HG03280 (cell line): ENCODE results near the gene ZNF581.

Experiments used
- ATAC-seq: cut with Tn5 transposase; IDR thresholded peaks from one replicate; pipeline ENCODE4 v1.9.1; 2021; ENCODE audit warnings: mild to moderate bottlenecking, moderate library complexity; ENCODE audit not compliant: unreplicated experiment

Gene ZNF581

DNA sequence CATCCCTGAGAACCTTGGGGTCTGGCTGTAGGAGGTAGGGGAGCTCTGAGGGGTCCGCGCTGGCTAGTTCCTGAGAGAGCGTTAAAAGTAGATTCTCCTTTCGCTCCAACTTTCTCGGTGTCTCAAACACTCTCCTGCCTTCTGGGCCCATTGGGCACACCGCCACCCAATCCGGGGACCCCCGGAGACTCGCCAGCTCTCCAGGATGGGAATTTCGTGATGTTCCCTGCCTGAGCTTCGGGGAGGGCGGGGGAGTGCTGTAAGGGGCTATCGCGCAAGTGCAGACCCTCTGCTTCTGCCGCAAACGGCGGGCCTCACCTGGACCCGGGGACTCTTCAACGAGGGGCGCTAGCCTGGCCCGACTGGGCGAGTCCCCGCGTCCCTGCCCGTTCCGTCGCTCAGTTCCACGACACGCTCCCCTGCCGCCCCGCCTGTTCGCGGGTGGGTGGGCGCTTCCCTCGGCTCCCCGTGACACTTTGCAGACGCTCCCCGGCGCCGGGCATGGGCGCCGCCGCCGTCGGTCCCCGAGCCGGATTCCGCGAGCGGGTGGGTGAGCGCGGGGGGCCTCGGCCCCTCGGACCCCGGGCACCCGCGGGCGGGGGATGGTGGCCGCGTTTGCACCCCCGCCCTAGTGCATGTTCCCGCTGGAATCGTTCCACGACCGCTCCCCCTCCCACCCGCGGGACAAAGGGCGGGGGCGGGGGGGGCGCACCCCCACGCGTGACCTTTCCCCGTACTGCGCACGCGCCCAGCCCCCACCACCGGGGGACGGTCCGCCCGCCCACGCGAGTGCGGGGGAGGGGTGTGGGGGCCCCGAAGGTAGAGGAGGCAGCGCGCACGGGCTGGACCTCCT is 4.5 kb downstream of the ZNF581 start, which contains the start of gene CCDC106:
TSS of gene CCDC106 (plus strand) at position 481 of the 853 bp plus-strand sequence. CDS start 835 bp downstream, outside the sequence.
- peak; percentile 34 for ATAC-seq

GRCh38 chr19:55648585-55649267 is 5.3 kb downstream of the ZNF581 start:
- ATAC-seq = no peak

- no peak for ATAC-seq
These were observed 6.0 kb downstream of the ZNF581 start for GRCh38 chr19:55649268-55650125.

DNA sequence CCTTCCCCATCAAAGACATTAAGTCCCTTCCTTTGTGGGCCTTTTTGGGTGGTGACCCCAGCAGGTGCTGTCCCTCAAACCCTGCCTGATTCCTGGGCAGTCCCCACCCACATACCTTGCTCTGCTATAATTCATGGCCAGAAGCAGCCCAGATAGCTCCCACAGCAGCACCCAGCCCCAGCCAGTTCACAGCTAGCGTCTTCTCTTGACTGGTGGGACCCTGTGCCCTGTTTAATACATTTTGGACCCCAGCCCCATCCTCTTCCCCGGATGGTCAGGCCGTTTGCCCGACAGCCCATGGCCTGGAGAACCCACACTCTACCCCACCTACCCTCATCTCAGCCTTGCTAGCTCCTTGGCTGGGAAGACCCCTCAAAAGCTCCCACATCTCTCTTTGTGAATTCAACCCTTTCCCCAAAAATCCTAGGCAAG is 6.7 kb downstream of the ZNF581 start:
- ATAC-seq = no peak

GRCh38 chr19:55650602-55651230 is 7.3 kb downstream of the ZNF581 start:
- no peak for ATAC-seq

GRCh38 chr19:55651236-55651635 is 7.8 kb downstream of the ZNF581 start:
- ATAC-seq = no peak

DNA sequence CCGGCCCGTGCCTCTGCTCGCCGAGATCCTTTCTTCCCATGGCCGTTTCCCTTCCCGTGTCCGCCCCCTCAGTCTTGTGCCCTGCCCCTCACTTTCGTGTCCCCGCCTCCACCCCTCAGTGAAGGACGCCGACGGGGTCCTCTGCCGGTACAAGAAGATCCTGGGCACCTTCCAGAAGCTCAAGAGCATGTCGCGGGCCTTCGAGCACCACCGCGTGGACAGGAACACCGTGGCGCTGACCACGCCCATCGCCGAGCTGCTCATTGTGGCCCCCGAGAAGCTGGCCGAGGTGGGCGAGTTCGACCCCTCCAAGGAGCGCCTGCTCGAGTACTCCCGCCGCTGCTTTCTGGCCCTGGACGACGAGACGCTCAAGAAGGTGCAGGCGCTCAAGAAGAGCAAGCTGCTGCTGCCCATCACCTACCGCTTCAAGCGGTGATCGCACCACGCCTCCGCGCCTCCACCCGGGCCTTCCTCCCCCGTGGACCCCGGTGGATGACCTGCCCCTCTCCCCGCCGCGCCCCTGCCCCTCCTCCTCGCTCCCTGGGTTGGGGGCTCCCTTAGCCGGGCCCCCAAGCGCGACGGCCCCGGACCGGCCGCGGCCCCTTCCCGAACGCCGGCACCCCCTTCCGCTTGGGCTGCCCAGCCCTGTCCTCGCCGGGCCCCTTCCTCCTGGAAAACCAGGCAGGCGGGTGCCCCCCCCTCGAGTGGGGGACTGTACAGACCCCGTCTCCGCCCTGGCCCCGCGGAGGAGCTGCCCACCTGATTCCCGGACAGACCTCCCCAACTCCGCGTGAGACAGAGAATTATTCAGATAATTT is 9.1 kb downstream of the ZNF581 start:
- ATAC-seq = no peak

- peak; percentile 40 for ATAC-seq
These were observed 10.3 kb downstream of the ZNF581 start for GRCh38 chr19:55653651-55654322.

DNA sequence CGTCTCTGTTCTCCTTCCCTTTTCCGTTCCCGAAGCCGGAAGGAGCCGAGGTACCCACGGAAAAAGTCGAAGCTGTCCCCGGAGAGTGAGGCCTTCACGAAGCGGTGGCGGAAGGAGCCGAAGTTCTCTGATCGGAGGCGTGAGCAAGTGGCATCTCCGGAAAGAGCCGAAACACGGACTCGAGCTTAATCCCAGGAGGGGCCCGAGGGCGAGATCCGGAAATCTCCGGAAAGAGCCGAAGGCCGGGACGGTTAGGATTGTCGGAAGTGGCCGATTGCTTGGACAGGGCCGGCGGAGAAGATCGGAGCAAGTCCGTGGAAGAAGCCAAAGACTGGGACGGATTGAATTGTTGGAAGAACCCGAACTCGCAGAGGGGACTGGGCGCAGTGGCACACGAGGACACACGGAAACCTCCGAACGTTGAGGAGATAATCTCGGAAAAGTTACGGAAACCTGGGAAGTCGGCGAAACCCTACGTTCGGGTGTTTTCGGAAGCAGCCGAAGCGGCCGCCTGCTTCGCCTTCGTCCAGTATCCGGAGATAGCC is 10.9 kb downstream of the ZNF581 start:
- peak; percentile 60 for ATAC-seq

DNA sequence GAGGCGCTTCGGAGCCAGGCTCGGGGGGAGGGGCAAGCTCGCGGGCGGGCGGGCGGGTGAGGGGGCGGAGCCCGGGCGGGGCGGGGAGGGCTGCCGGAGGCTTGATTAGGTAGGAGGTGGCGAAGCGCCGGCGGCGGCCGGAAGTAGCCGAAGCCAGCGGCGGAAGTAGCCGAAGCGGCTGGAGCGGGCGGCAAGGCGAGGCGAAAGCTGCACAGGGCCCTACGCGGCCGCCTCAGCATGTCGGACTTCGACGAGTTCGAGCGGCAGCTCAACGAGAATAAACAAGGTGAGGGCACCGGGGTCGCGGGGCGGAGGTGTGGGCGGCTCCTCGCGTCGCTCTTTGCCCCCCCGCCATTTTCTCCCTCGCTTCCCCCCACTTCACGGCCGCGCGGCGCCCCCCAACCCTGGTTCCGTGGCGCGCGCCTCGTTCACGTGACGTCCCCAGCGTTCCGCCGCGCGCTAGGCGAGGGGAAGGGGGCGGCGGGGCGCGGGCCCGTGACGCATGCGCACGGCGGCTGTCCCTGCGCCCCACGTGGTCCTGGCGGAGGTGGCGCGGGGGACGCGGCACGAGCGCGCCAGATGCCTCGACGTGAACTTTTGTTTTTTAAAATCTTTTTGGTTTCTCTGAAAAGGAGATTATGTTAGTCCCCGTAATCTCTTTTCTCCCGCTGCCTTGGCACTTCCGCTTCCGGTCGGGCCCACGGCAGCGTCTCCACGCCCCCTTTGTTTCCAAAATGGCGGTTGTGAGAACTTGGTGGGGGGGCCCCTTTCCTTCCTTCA is 11.6 kb downstream of the ZNF581 start, which contains the start of gene U2AF2:
TSS of gene U2AF2 (plus strand) at position 168 of the 780 bp plus-strand sequence. CDS start at position 238, 70 bp downstream.
- ATAC-seq = peak; percentile 37

DNA sequence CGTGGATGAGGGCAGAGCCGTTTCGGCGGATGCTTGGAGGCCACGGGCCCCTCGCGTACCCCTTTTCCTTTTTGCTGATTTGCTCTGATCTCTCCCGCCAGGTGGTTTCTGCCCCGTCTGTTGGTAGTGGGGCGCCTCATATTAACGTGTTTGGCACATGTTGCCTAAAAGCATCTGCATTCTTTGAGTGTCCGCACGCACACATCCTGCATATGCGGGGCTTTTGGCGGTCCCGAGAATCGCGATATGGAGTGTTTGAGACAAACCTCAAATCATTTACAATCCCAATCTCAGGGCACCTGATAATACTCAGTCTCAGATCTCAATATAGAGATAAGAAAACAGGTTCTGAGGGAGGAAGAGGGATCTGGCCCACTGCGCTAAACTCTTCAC is 12.2 kb downstream of the ZNF581 start:
- ATAC-seq = no peak

DNA sequence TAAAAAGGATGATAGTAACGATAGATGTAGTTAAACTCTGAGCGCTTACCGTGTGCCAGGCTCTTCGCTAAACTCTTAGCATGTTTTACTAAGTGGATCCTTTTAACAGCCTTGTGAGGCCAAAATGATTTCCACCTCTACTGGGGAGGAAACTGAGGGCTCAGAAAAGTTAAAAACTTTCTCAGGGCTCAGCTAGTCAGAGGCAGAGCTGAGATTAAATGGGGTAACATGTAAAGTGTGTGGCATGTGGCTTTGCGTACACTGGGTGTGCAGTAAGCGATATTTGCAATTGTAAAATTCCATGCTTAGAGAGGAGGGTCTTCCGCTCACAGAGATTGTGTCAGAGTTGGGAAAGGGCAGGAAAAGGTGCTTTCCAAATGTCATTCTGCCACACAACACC is 13.1 kb downstream of the ZNF581 start:
- ATAC-seq = no peak

GRCh38 chr19:55656988-55657747 is 13.7 kb downstream of the ZNF581 start:
- ATAC-seq = no peak

- ATAC-seq = no peak
These were observed 15.5 kb downstream of the ZNF581 start for GRCh38 chr19:55658846-55659459.

DNA sequence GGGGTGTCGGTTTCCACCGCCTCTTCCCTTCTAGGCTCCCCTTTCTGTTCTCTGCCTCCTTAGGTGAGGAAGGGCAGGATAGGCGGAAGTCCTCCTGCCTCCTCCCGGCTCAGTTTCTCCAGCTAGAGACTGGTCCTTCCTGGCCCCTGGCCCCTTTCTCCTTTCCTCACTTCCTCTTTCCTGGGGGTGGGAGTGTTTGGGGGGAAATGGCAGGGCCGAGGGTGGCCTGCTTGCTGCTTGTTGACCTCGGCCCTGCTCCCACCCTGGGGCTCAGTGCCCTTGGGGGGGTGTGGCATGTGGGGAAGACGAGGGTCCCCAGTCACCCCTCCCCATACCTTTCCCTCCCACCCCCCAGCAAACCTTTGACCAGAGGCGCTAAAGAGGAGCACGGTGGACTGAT is 16.4 kb downstream of the ZNF581 start:
- no peak for ATAC-seq

DNA sequence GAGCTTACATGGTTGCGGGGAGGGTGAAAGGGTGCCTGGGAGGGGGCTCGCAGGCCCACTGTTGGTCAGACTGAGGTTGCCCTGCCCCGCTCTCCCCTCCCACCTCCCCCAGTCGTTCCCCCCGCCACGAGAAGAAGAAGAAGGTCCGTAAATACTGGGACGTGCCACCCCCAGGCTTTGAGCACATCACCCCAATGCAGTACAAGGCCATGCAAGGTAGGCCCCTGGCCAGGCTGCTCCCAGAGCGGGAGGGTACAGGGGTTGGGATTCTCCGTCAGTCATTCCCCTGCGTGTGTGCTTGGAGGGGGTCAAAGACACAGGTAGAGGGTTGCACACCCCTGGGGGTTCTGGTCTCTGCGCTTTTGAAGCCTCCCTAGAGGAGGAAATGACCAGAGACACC is 17.0 kb downstream of the ZNF581 start:
- no peak for ATAC-seq

GRCh38 chr19:55660991-55661390 is 17.5 kb downstream of the ZNF581 start:
- no peak for ATAC-seq
